Liver (tissue), 3 donors: ENCODE results near the gene CBFB.

Experiments
- ATF3 ChIP-seq: IDR thresholded peaks from 2 replicates; pipeline ENCODE4 v1.6.1; 2016; ENCODE audit warnings: antibody characterized with exemption
- CTCF ChIP-seq: fragments of 150-350 bp; IDR thresholded peaks from 2 replicates; pipeline ENCODE4 v1.5.1; 2017; ENCODE audit warnings: improper control_type of control experiment, low read depth, low read length; ENCODE audit not compliant: missing input control
- FOXA1 ChIP-seq: IDR thresholded peaks from 2 replicates; pipeline ENCODE4 v1.6.1; 2016; ENCODE audit warnings: antibody characterized with exemption
- HNF4G ChIP-seq: IDR thresholded peaks from 2 replicates; pipeline ENCODE4 v1.6.1; 2016; ENCODE audit warnings: antibody characterized with exemption
- JUND ChIP-seq, 2 donors: IDR thresholded peaks; 2 replicates each; pipeline ENCODE4 v1.6.1; 2016; ENCODE audit warnings: antibody characterized with exemption in 2 of 2
- MAX ChIP-seq: IDR thresholded peaks from 2 replicates; pipeline ENCODE4 v1.6.1; 2016; ENCODE audit warnings: antibody characterized with exemption
- SP1 ChIP-seq: IDR thresholded peaks from 2 replicates; pipeline ENCODE4 v1.6.1; 2018; ENCODE audit warnings: antibody characterized with exemption, mild to moderate bottlenecking
- TAF1 ChIP-seq: conservative IDR thresholded peaks from 2 replicates; pipeline ENCODE4 v1.6.1; 2016; ENCODE audit warnings: antibody characterized with exemption, mild to moderate bottlenecking
- donor health status: healthy.
- donor health status: healthy.

GRCh38 chr16:67013823-67014633, 14.9 kb upstream of the CBFB start:
- TF ChIP-seq CTCF (peak; percentile 18), FOXA1 (no peak), SP1 (no peak), JUND (IDR thresholded peaks at IDR 0.05) (no peak), TAF1 (no peak), HNF4G (no peak), MAX (no peak), ATF3 (no peak)
